ENCODE results near the gene DDRGK1.

DDRGK1 gene

GRCh38 chr20:3213226-3213625 is 8.7 kb upstream of the DDRGK1 start:
- Histone ChIP-seq H3K4me1 (ENCODE audit: control insufficient read depth, low read length) (peaks cover 18% of the 10 kb centered on the region), H3K4me2 (ENCODE audit: low read length) (no peak overlapping the region), H3K9me2 (replicated peaks; ENCODE audit: control insufficient read depth, low read length) (no peaks in the 10 kb centered on the region), H3K4me3 (ENCODE audit: low read length) (no peak overlapping the region), H4K20me1 (ENCODE audit: control insufficient read depth, insufficient read depth, low read depth, low read length) (no peaks in the 10 kb centered on the region), H3K27ac (ENCODE audit: low read depth, low read length) (no peak overlapping the region), H3F3A (ENCODE audit: control insufficient read depth, insufficient read depth) (no peaks in the 10 kb centered on the region; the same call in 1 of the 2 replicates), H3K27me3 (ENCODE audit: control insufficient read depth, low read length) (no peaks in the 10 kb centered on the region), H3K9me3 (ENCODE audit: control insufficient read depth, insufficient read depth, low read length) (no peaks in the 10 kb centered on the region), H3K79me2 (ENCODE audit: control insufficient read depth, low read length) (peaks cover 54% of the 10 kb centered on the region), H3K36me3 (ENCODE audit: control insufficient read depth, low read length) (peaks cover 40% of the 10 kb centered on the region)
- TF ChIP-seq CTCF (IDR thresholded peaks at IDR 0.05; ENCODE audit: low read depth, low read length, poor library complexity, severe bottlenecking) (no peak), EZH2phosphoT487 (IDR thresholded peaks at IDR 0.05; ENCODE audit: borderline replicate concordance, low read length) (no peak)

- H3K36me3 ChIP-seq (ENCODE audit: control insufficient read depth, low read length), result peaks cover 36% of the 10 kb centered on the region
- peak overlapping the region; percentile 48 for H3K27ac ChIP-seq (ENCODE audit: low read depth, low read length)
- peaks cover 19% of the 10 kb centered on the region for H3K4me1 ChIP-seq (ENCODE audit: control insufficient read depth, low read length)
- H3K9me3 ChIP-seq (ENCODE audit: control insufficient read depth, insufficient read depth, low read length), result no peaks in the 10 kb centered on the region
- H4K20me1 ChIP-seq (ENCODE audit: control insufficient read depth, insufficient read depth, low read depth, low read length), result no peaks in the 10 kb centered on the region
- H3K9me2 ChIP-seq (replicated peaks; ENCODE audit: control insufficient read depth, low read length), result no peaks in the 10 kb centered on the region
- H3K79me2 ChIP-seq (ENCODE audit: control insufficient read depth, low read length), result peaks cover 57% of the 10 kb centered on the region
- no peaks in the 10 kb centered on the region for H3K27me3 ChIP-seq (ENCODE audit: control insufficient read depth, low read length)
- peak overlapping the region; percentile 79 for H3K4me3 ChIP-seq (ENCODE audit: low read length)
- no peaks in the 10 kb centered on the region for H3F3A ChIP-seq (ENCODE audit: control insufficient read depth, insufficient read depth)
- peak overlapping the region; percentile 87 for H3K4me2 ChIP-seq (ENCODE audit: low read length)
- no peak for TF ChIP-seq CTCF (IDR thresholded peaks at IDR 0.05; ENCODE audit: low read depth, low read length, poor library complexity, severe bottlenecking)
- no peak for TF ChIP-seq EZH2phosphoT487 (IDR thresholded peaks at IDR 0.05; ENCODE audit: borderline replicate concordance, low read length)
Observed at GRCh38 chr20:3210346-3210745, 5.9 kb upstream of the DDRGK1 start.

GRCh38 chr20:3209946-3210317 is 5.5 kb upstream of the DDRGK1 start:
- H3K4me3 ChIP-seq (ENCODE audit: low read length), result peak overlapping the region; percentile 79
- no peaks in the 10 kb centered on the region for H3K27me3 ChIP-seq (ENCODE audit: control insufficient read depth, low read length)
- peak overlapping the region; percentile 48 for H3K27ac ChIP-seq (ENCODE audit: low read depth, low read length)
- H3K4me2 ChIP-seq (ENCODE audit: low read length), result peak overlapping the region; percentile 87
- peaks cover 19% of the 10 kb centered on the region for H3K4me1 ChIP-seq (ENCODE audit: control insufficient read depth, low read length)
- no peak for TF ChIP-seq CTCF (IDR thresholded peaks at IDR 0.05; ENCODE audit: low read depth, low read length, poor library complexity, severe bottlenecking)
- no peak for TF ChIP-seq EZH2phosphoT487 (IDR thresholded peaks at IDR 0.05; ENCODE audit: borderline replicate concordance, low read length)
- no peaks in the 10 kb centered on the region for H3F3A ChIP-seq (ENCODE audit: control insufficient read depth, insufficient read depth)
- peaks cover 31% of the 10 kb centered on the region for H3K36me3 ChIP-seq (ENCODE audit: control insufficient read depth, low read length)
- no peaks in the 10 kb centered on the region for H3K9me3 ChIP-seq (ENCODE audit: control insufficient read depth, insufficient read depth, low read length)
- no peaks in the 10 kb centered on the region for H4K20me1 ChIP-seq (ENCODE audit: control insufficient read depth, insufficient read depth, low read depth, low read length)
- H3K79me2 ChIP-seq (ENCODE audit: control insufficient read depth, low read length), result peaks cover 57% of the 10 kb centered on the region
- H3K9me2 ChIP-seq (replicated peaks; ENCODE audit: control insufficient read depth, low read length), result no peaks in the 10 kb centered on the region
